Mesothelial cell of epicardium (in vitro differentiated cells): Measurements from ENCODE around the gene GPR82. TPM values are rescaled to one million over a fixed set of nuclear protein-coding genes. Genes with fewer than 3 reads are reported as not detected.

ENCODE experiments used
- DNase-seq, 2 experiments: peaks; one replicate each; pipeline ENCODE4 v3.0.0; 2021; ENCODE audit warnings: low spot score in 2 of 2; ENCODE audit not compliant: unreplicated experiment in 2 of 2
- H3K27ac Mint-ChIP-seq: 2 replicates; pipeline ENCODE4 v1.8.0; 2021; ENCODE audit warnings: mixed read lengths
- H3K27me3 Mint-ChIP-seq: 2 replicates; pipeline ENCODE4 v1.8.0; 2021; ENCODE audit warnings: low read depth, mixed read lengths
- H3K36me3 Mint-ChIP-seq: 2 replicates; pipeline ENCODE4 v1.8.0; 2021; ENCODE audit warnings: mixed read lengths
- H3K4me1 Mint-ChIP-seq: 2 replicates; pipeline ENCODE4 v1.8.0; 2021; ENCODE audit warnings: mixed read lengths
- H3K4me3 Mint-ChIP-seq: 2 replicates; pipeline ENCODE4 v1.8.0; 2021; ENCODE audit warnings: mild to moderate bottlenecking, moderate library complexity, mixed read lengths
- H3K9me3 Mint-ChIP-seq: 2 replicates; pipeline ENCODE4 v1.8.0; 2021; ENCODE audit warnings: mixed read lengths
- total RNA-seq: library from RNA; stranded (reverse); gene quantifications from 3 replicates; pipeline ENCODE4 v1.2.1, GENCODE V29; 2021
- TF ChIP-seq, protein P1 (sequence below): fragments of 200-600 bp; sonication (generic); IDR thresholded peaks from one replicate; pipeline ENCODE4 v1.5.0; 2021; ENCODE audit warnings: antibody characterized with exemption; ENCODE audit not compliant: unreplicated experiment

GPR82 gene
- total RNA-seq, 1 donor from 2014 or later: not detected

GRCh38 chrX:41779030-41779564, 55.1 kb downstream of the GPR82 start:
- Mint-ChIP-seq H3K4me1 (peaks cover 6% of the 10 kb centered on the region), H3K27ac (peak overlapping the region; percentile 26), H3K36me3 (peaks cover 3% of the 10 kb centered on the region), H3K27me3 (no peaks in the 10 kb centered on the region), H3K9me3 (peaks cover 11% of the 10 kb centered on the region), H3K4me3 (no peak overlapping the region)
- DNase-seq: no peak
- TF ChIP-seq, protein P1, sequence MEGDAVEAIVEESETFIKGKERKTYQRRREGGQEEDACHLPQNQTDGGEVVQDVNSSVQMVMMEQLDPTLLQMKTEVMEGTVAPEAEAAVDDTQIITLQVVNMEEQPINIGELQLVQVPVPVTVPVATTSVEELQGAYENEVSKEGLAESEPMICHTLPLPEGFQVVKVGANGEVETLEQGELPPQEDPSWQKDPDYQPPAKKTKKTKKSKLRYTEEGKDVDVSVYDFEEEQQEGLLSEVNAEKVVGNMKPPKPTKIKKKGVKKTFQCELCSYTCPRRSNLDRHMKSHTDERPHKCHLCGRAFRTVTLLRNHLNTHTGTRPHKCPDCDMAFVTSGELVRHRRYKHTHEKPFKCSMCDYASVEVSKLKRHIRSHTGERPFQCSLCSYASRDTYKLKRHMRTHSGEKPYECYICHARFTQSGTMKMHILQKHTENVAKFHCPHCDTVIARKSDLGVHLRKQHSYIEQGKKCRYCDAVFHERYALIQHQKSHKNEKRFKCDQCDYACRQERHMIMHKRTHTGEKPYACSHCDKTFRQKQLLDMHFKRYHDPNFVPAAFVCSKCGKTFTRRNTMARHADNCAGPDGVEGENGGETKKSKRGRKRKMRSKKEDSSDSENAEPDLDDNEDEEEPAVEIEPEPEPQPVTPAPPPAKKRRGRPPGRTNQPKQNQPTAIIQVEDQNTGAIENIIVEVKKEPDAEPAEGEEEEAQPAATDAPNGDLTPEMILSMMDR: no peak

Other genes starting within 250 kb of the GPR82 start
- not detected in 3 replicates for gene GPR34, start 35.2 kb upstream of the GPR82 start, total RNA-seq
- 61.6 to 70.3 TPM (median 63.8 TPM) in 3 replicates for gene CASK, start 199.4 kb downstream of the GPR82 start, total RNA-seq